Measurements from ENCODE around the gene ATP8A2. TPM values are rescaled to one million over a fixed set of nuclear protein-coding genes. Genes with fewer than 3 reads are reported as not detected.
"Not testable (repeated sequence)": the region's sequence is repeated elsewhere in the genome, so short reads cannot be mapped to it uniquely, and the experiment has no call there.

Gene ATP8A2
- total RNA-seq, 2 experiments from 2014 or later = not detected

DNA sequence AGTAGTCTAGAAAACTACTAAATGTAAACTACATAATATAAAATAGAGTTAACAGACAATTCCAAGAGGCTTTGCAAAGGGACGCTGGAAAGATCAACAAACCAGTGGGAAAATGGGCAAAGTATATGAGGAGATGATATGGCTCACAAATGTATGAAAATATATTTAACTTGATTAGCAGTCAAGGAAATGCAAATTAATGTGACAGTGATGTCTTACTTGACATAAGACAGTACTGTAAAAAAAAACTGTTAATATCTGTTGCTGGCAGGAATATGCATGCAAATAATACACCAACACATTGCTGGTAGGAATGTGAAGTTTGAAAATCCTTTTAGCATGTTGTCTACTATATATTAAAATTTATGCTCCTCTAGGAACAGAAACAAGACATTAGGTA is 136.1 kb downstream of the ATP8A2 start:
- Histone ChIP-seq H4K20me1 (ENCODE audit: insufficient read depth, low read length) (no peaks in the 10 kb centered on the region), H3K27ac (ENCODE audit: low read depth, low read length, poor library complexity, severe bottlenecking) (no peak overlapping the region), H3K9me2 (ENCODE audit: insufficient read depth, low read length) (no peaks in the 10 kb centered on the region), H3K79me2 (ENCODE audit: insufficient read depth, low read depth, low read length) (no peaks in the 10 kb centered on the region), H3K9me3 (ENCODE audit: low read length) (no peaks in the 10 kb centered on the region), H3K4me3 (ENCODE audit: low read depth, low read length, poor library complexity, severe bottlenecking) (no peak overlapping the region), H3K4me1 (ENCODE audit: insufficient read depth, low read length, poor library complexity, severe bottlenecking) (no peaks in the 10 kb centered on the region), H2AFZ (ENCODE audit: low read length) (no peak overlapping the region), H3K36me3 (ENCODE audit: insufficient read depth, low read length) (no peaks in the 10 kb centered on the region), H3K4me2 (ENCODE audit: low read length) (no peak overlapping the region)
- intact Hi-C loops (cut with micrococcal nuclease; ENCODE audit: unreplicated experiment) = no loop called here
- POLR2A ChIA-PET = no interaction called here
- CTCF ChIA-PET (ENCODE audit: unreplicated experiment) = no interaction called here
- DNase-seq (ENCODE audit: low spot score) = no peak
- no peak for TF ChIP-seq EZH2phosphoT487 (IDR thresholded peaks at IDR 0.05; ENCODE audit: borderline replicate concordance, low read depth, low read length)
- TF ChIP-seq, protein P1, sequence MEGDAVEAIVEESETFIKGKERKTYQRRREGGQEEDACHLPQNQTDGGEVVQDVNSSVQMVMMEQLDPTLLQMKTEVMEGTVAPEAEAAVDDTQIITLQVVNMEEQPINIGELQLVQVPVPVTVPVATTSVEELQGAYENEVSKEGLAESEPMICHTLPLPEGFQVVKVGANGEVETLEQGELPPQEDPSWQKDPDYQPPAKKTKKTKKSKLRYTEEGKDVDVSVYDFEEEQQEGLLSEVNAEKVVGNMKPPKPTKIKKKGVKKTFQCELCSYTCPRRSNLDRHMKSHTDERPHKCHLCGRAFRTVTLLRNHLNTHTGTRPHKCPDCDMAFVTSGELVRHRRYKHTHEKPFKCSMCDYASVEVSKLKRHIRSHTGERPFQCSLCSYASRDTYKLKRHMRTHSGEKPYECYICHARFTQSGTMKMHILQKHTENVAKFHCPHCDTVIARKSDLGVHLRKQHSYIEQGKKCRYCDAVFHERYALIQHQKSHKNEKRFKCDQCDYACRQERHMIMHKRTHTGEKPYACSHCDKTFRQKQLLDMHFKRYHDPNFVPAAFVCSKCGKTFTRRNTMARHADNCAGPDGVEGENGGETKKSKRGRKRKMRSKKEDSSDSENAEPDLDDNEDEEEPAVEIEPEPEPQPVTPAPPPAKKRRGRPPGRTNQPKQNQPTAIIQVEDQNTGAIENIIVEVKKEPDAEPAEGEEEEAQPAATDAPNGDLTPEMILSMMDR (conservative IDR thresholded peaks at IDR 0.05; ENCODE audit: low read length) = no peak
- no TSS peak for BruUV-seq (replicated peaks)

DNA sequence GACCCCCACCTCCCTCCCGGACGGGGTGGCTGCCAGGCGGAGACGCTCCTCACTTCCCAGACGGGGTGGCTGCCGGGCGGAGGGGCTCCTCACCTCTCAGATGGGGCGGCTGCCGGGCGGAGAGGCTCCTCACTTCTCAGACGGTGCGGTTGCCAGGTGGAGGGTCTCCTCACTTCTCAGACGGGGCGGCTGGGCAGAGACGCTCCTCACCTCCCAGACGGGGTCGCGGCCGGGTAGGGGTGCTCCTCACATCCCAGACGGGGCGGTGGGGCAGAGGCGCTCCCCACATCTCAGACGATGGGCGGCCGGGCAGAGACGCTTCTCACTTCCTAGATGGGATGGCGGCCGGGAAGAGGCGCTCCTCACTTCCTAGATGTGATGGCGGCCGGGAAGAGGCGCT is 141.3 kb downstream of the ATP8A2 start:
- H3K36me3 ChIP-seq (ENCODE audit: insufficient read depth, low read length); intact Hi-C loops (cut with micrococcal nuclease; ENCODE audit: unreplicated experiment); H3K79me2 ChIP-seq (ENCODE audit: insufficient read depth, low read depth, low read length); H3K4me3 ChIP-seq (ENCODE audit: low read depth, low read length, poor library complexity, severe bottlenecking); H3K27ac ChIP-seq (ENCODE audit: low read depth, low read length, poor library complexity, severe bottlenecking); H3K9me2 ChIP-seq (ENCODE audit: insufficient read depth, low read length); H3K4me2 ChIP-seq (ENCODE audit: low read length); H3K4me1 ChIP-seq (ENCODE audit: insufficient read depth, low read length, poor library complexity, severe bottlenecking); CTCF ChIA-PET (ENCODE audit: unreplicated experiment); BruUV-seq (replicated peaks); H4K20me1 ChIP-seq (ENCODE audit: insufficient read depth, low read length); POLR2A ChIA-PET; H2AFZ ChIP-seq (ENCODE audit: low read length); DNase-seq (ENCODE audit: low spot score); H3K9me3 ChIP-seq (ENCODE audit: low read length): not testable (repeated sequence)

DNA sequence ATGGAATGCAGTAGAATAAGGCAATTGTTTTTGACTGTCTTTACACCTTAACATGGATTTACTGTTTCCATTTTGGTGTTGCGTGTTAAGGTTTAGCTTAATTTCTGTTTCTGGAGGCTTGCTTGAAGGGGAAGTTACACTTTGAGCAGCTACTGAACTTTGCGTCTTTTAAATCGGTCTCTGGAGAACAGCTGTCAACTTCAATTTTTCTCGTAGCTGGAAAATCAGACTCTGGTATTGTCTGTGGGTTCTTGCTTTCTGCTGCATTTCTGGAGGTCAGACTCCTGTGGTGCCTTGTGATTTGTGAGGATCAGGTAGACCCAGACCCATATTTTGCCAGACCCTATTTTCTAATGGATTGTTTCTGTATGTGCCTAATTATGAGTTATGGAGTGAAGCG is 146.7 kb downstream of the ATP8A2 start:
- no peak for DNase-seq (ENCODE audit: low spot score)
- Histone ChIP-seq H3K4me3 (ENCODE audit: low read depth, low read length, poor library complexity, severe bottlenecking) (no peak overlapping the region), H3K4me2 (ENCODE audit: low read length) (no peak overlapping the region), H3K4me1 (ENCODE audit: insufficient read depth, low read length, poor library complexity, severe bottlenecking) (no peaks in the 10 kb centered on the region), H4K20me1 (ENCODE audit: insufficient read depth, low read length) (no peaks in the 10 kb centered on the region), H3K9me2 (ENCODE audit: insufficient read depth, low read length) (no peaks in the 10 kb centered on the region), H3K79me2 (ENCODE audit: insufficient read depth, low read depth, low read length) (no peaks in the 10 kb centered on the region), H2AFZ (ENCODE audit: low read length) (no peak overlapping the region), H3K27ac (ENCODE audit: low read depth, low read length, poor library complexity, severe bottlenecking) (no peak overlapping the region), H3K9me3 (ENCODE audit: low read length) (no peaks in the 10 kb centered on the region), H3K36me3 (ENCODE audit: insufficient read depth, low read length) (no peaks in the 10 kb centered on the region)
- TF ChIP-seq EZH2phosphoT487 (IDR thresholded peaks at IDR 0.05; ENCODE audit: borderline replicate concordance, low read depth, low read length) = no peak
- TF ChIP-seq, protein P1 (conservative IDR thresholded peaks at IDR 0.05; ENCODE audit: low read length) = no peak
- intact Hi-C loops (cut with micrococcal nuclease; ENCODE audit: unreplicated experiment) = no loop called here
- POLR2A ChIA-PET = no interaction called here
- BruUV-seq (replicated peaks) = no TSS peak
- CTCF ChIA-PET (ENCODE audit: unreplicated experiment) = no interaction called here

All from OCI-LY7 (cell line).